Measurements from ENCODE around the gene CLIC1. TPM values are rescaled to one million over a fixed set of nuclear protein-coding genes. Genes with fewer than 3 reads are reported as not detected.
A peak's percentile ranks its signal among the peaks of the same experiment; 100 is the strongest.

Gene CLIC1
- total and polyA plus RNA-seq, 2 experiments from 2014 or later: 463 to 599 TPM

DNA sequence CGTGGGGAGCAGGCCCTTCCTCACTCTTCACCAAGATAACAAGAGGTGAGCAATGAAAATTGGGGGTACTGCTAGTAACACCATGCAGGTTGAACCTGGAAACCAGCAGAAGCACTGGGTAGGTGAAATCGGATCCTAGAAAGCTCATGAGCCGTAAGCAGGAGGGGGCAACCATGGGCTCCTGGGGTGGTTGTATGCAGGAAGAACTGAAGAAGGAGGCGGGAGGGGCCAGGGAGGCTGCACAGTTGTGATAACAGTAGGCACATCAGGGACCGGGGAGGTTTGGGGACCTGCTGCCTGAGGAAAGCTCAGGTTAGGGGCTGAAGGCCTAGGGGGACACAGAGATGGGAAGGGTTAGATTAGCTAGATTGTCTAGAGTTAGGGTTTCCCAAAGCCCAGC lies 49.8 kb downstream of the CLIC1 start:
- no peaks in the 10 kb centered on the region for H3K79me2 ChIP-seq
- H3K4me3 ChIP-seq: no peak overlapping the region
- H2AFZ ChIP-seq: no peak overlapping the region
- no peaks in the 10 kb centered on the region for H4K20me1 ChIP-seq (ENCODE audit: insufficient read depth, poor library complexity, severe bottlenecking)
- no peaks in the 10 kb centered on the region for H3K9me3 ChIP-seq (ENCODE audit: low read depth)
- H3K4me2 ChIP-seq: no peak overlapping the region
- 89% methylated on average over 5 of the region's 5 CpGs for WGBS (ENCODE audit: low lambda C conversion rate, missing lambda C conversion rate)
- no peaks in the 10 kb centered on the region for H3K27me3 ChIP-seq
- TF ChIP-seq EZH2 (IDR thresholded peaks at IDR 0.05; ENCODE audit: borderline replicate concordance) (no peak), EZH2phosphoT487 (IDR thresholded peaks at IDR 0.05; ENCODE audit: low read depth, severe bottlenecking, unreplicated experiment) (no peak)
- TF ChIP-seq, protein P1, sequence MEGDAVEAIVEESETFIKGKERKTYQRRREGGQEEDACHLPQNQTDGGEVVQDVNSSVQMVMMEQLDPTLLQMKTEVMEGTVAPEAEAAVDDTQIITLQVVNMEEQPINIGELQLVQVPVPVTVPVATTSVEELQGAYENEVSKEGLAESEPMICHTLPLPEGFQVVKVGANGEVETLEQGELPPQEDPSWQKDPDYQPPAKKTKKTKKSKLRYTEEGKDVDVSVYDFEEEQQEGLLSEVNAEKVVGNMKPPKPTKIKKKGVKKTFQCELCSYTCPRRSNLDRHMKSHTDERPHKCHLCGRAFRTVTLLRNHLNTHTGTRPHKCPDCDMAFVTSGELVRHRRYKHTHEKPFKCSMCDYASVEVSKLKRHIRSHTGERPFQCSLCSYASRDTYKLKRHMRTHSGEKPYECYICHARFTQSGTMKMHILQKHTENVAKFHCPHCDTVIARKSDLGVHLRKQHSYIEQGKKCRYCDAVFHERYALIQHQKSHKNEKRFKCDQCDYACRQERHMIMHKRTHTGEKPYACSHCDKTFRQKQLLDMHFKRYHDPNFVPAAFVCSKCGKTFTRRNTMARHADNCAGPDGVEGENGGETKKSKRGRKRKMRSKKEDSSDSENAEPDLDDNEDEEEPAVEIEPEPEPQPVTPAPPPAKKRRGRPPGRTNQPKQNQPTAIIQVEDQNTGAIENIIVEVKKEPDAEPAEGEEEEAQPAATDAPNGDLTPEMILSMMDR (IDR thresholded peaks at IDR 0.05; ENCODE audit: poor library complexity): no peak
- H3K36me3 ChIP-seq (replicated peaks; ENCODE audit: insufficient read depth, low read depth): no peaks in the 10 kb centered on the region
- H3K4me1 ChIP-seq (ENCODE audit: insufficient read depth): peaks cover 10% of the 10 kb centered on the region
- H3K9me2 ChIP-seq (replicated peaks; ENCODE audit: insufficient read depth): no peaks in the 10 kb centered on the region
- no peak overlapping the region for H3K27ac ChIP-seq
- DNase-seq (ENCODE audit: low spot score): no peak

DNA sequence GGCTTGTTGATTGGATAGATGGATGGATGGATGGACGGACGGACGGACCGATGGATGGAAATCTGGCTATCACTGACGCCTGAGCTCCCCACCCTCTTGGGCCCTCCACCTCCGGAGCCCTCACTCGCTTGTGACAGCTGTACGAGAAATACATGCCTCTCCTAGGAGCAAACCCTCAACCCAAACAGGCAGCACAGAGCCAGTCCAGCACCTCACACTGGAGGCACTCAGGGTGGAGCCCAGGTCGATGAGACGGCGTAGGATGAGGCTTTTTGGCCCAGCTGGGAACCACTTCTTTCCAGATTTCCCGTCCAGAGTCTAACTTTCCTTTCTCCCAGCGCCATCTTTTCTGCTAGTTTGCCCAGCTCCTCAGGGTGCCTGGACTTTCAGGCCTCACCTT lies 52.7 kb downstream of the CLIC1 start:
- Histone ChIP-seq H3K4me1 (ENCODE audit: insufficient read depth) (peaks cover 5% of the 10 kb centered on the region), H4K20me1 (ENCODE audit: insufficient read depth, poor library complexity, severe bottlenecking) (no peaks in the 10 kb centered on the region), H3K27me3 (no peaks in the 10 kb centered on the region), H3K9me3 (ENCODE audit: low read depth) (no peaks in the 10 kb centered on the region), H3K79me2 (no peaks in the 10 kb centered on the region), H3K36me3 (replicated peaks; ENCODE audit: insufficient read depth, low read depth) (no peaks in the 10 kb centered on the region), H3K4me3 (peak overlapping the region; percentile 12), H3K4me2 (peak overlapping the region; percentile 86), H3K27ac (peak overlapping the region; percentile 36), H2AFZ (peak overlapping the region; percentile 32), H3K9me2 (replicated peaks; ENCODE audit: insufficient read depth) (no peaks in the 10 kb centered on the region)
- DNase-seq (ENCODE audit: low spot score): no peak
- TF ChIP-seq, protein P1 (IDR thresholded peaks at IDR 0.05; ENCODE audit: poor library complexity): no peak
- TF ChIP-seq EZH2phosphoT487 (IDR thresholded peaks at IDR 0.05; ENCODE audit: low read depth, severe bottlenecking, unreplicated experiment) (no peak), EZH2 (IDR thresholded peaks at IDR 0.05; ENCODE audit: borderline replicate concordance) (no peak)
- 72% methylated on average over 13 of the region's 13 CpGs for WGBS (ENCODE audit: low lambda C conversion rate, missing lambda C conversion rate)

DNA sequence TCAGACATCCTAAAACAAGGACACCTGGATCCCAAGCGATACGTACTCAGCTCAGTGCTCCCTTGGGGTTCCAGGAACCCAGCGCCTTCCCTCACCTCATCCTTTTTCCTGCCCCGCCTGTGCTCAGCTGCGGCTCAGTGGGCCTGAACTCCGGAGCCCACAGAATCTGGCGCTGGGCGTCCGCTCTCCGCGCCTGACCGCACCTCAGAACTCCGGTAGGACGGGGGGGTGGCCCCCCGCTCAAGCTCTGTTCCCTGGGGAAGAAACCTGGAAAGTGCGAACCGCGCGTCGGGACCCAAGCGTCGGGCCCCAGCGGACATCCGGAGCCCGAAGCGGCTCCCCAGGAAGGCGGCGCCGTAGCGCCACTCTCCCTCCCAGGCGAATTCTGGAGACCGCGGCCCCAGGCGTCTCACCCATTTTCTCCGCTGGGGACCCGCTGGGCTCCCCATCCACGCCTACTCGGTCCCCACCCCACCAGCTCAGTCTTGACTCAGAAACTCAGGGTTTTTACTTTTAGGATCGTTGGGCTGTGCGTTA lies 55.1 kb downstream of the CLIC1 start:
- DNase-seq (ENCODE audit: low spot score): peak; percentile 68
- Histone ChIP-seq H3K27ac (peak overlapping the region; percentile 84), H4K20me1 (ENCODE audit: insufficient read depth, poor library complexity, severe bottlenecking) (no peaks in the 10 kb centered on the region), H3K4me1 (ENCODE audit: insufficient read depth) (peaks cover 5% of the 10 kb centered on the region), H3K4me3 (peak overlapping the region; percentile 39), H3K4me2 (peak overlapping the region; percentile 96), H2AFZ (peak overlapping the region; percentile 83), H3K36me3 (replicated peaks; ENCODE audit: insufficient read depth, low read depth) (no peaks in the 10 kb centered on the region), H3K27me3 (no peaks in the 10 kb centered on the region), H3K9me2 (replicated peaks; ENCODE audit: insufficient read depth) (no peaks in the 10 kb centered on the region), H3K9me3 (ENCODE audit: low read depth) (no peaks in the 10 kb centered on the region), H3K79me2 (no peaks in the 10 kb centered on the region)
- TF ChIP-seq, protein P1 (IDR thresholded peaks at IDR 0.05; ENCODE audit: poor library complexity): peak; percentile 8
- TF ChIP-seq EZH2 (IDR thresholded peaks at IDR 0.05; ENCODE audit: borderline replicate concordance): no peak
- TF ChIP-seq EZH2phosphoT487 (IDR thresholded peaks at IDR 0.05; ENCODE audit: low read depth, severe bottlenecking, unreplicated experiment): no peak
- WGBS (ENCODE audit: low lambda C conversion rate, missing lambda C conversion rate): 2% methylated on average over 34 of the region's 40 CpGs

Small RNA genes lying within 50 kb of the gene (microRNA-seq; reads per million reads assigned to microRNA genes)
- gene MIR4646: 5.4 reads per million, percentile 11 among the genes with 10 or more reads in this experiment

Small RNA genes lying within 50 kb of the gene (small RNA-seq; reads per million reads assigned to genes)
- not detected for gene LY6G6D
- gene MIR4646: not detected
- gene MSH5-SAPCD1: not detected
- gene RF00019: not detected
- gene RNU6-850P: not detected
- not detected for gene SAPCD1

Other genes with a start within 250 kb of the CLIC1 start
Only the 30 nearest of the 43 such genes appear.
- 0.63 TPM in 1 of 2 replicates, not detected in the other for gene TNF, start 161.0 kb downstream of the CLIC1 start, total RNA-seq
- 0.91 and 1.3 TPM in 2 replicates for gene TNF, start 161.0 kb downstream of the CLIC1 start, polyA plus RNA-seq
- gene LTB, start 154.1 kb downstream of the CLIC1 start, total RNA-seq: 2.4 and 4.0 TPM in 2 replicates
- 6.0 and 10.6 TPM in 2 replicates for gene LTB, start 154.1 kb downstream of the CLIC1 start, polyA plus RNA-seq
- gene LST1, start 150.3 kb downstream of the CLIC1 start, total RNA-seq: not detected in 2 replicates
- 1.5 and 2.4 TPM in 2 replicates for gene LST1, start 150.3 kb downstream of the CLIC1 start, polyA plus RNA-seq
- not detected in 2 replicates for gene NCR3, start 143.5 kb downstream of the CLIC1 start, total RNA-seq
- gene NCR3, start 143.5 kb downstream of the CLIC1 start, polyA plus RNA-seq: not detected in 2 replicates
- gene AIF1, start 121.3 kb downstream of the CLIC1 start, total RNA-seq: 4.1 and 4.6 TPM in 2 replicates
- 7.2 and 12.8 TPM in 2 replicates for gene AIF1, start 121.3 kb downstream of the CLIC1 start, polyA plus RNA-seq
- 29.8 and 50.2 TPM in 2 replicates for gene PRRC2A, start 115.8 kb downstream of the CLIC1 start, total RNA-seq
- 47.5 and 69.0 TPM in 2 replicates for gene PRRC2A, start 115.8 kb downstream of the CLIC1 start, polyA plus RNA-seq
- gene BAG6, start 83.9 kb downstream of the CLIC1 start, total RNA-seq: 113 and 148 TPM in 2 replicates
- 84.6 and 85.7 TPM in 2 replicates for gene BAG6, start 83.9 kb downstream of the CLIC1 start, polyA plus RNA-seq
- gene APOM, start 80.6 kb downstream of the CLIC1 start, total RNA-seq: 9.3 and 10.4 TPM in 2 replicates
- 28.2 and 40.7 TPM in 2 replicates for gene APOM, start 80.6 kb downstream of the CLIC1 start, polyA plus RNA-seq
- gene C6orf47, start 75.8 kb downstream of the CLIC1 start, total RNA-seq: 21.3 and 23.3 TPM in 2 replicates
- 19.8 and 25.4 TPM in 2 replicates for gene C6orf47, start 75.8 kb downstream of the CLIC1 start, polyA plus RNA-seq
- gene GPANK1, start 71.5 kb downstream of the CLIC1 start, total RNA-seq: 11.5 and 18.1 TPM in 2 replicates
- 18.5 and 23.8 TPM in 2 replicates for gene GPANK1, start 71.5 kb downstream of the CLIC1 start, polyA plus RNA-seq
- 155 and 185 TPM in 2 replicates for gene CSNK2B, start 70.5 kb downstream of the CLIC1 start, total RNA-seq
- 181 and 202 TPM in 2 replicates for gene CSNK2B, start 70.5 kb downstream of the CLIC1 start, polyA plus RNA-seq
- 2.2 and 5.3 TPM in 2 replicates for gene LY6G5B, start 66.6 kb downstream of the CLIC1 start, total RNA-seq
- gene LY6G5B, start 66.6 kb downstream of the CLIC1 start, polyA plus RNA-seq: 14.9 and 18.9 TPM in 2 replicates
- gene LY6G5C, start 55.5 kb downstream of the CLIC1 start, total RNA-seq: 0.32 TPM in 1 of 2 replicates, not detected in the other
- gene LY6G5C, start 55.5 kb downstream of the CLIC1 start, polyA plus RNA-seq: 0.63 and 5.0 TPM in 2 replicates
- gene ABHD16A, start 33.2 kb downstream of the CLIC1 start, total RNA-seq: 63.2 and 66.8 TPM in 2 replicates
- 81.3 and 94.7 TPM in 2 replicates for gene ABHD16A, start 33.2 kb downstream of the CLIC1 start, polyA plus RNA-seq
- not detected in 2 replicates for gene LY6G6F, start 29.7 kb downstream of the CLIC1 start, total RNA-seq
- not detected in 2 replicates for gene LY6G6F, start 29.7 kb downstream of the CLIC1 start, polyA plus RNA-seq
- gene LY6G6D, start 21.2 kb downstream of the CLIC1 start, total RNA-seq: 1.3 TPM in 1 of 2 replicates, not detected in the other
- gene LY6G6D, start 21.2 kb downstream of the CLIC1 start, polyA plus RNA-seq: 1.2 and 3.0 TPM in 2 replicates
- not detected in 2 replicates for gene LY6G6C, start 14.8 kb downstream of the CLIC1 start, total RNA-seq
- gene LY6G6C, start 14.8 kb downstream of the CLIC1 start, polyA plus RNA-seq: 0.30 and 0.39 TPM in 2 replicates
- gene MPIG6B, start 13.2 kb downstream of the CLIC1 start, total RNA-seq: not detected in 2 replicates
- 0.33 TPM in 1 of 2 replicates, not detected in the other for gene MPIG6B, start 13.2 kb downstream of the CLIC1 start, polyA plus RNA-seq
- gene DDAH2, start 7.2 kb downstream of the CLIC1 start, total RNA-seq: 93.8 and 108 TPM in 2 replicates
- gene DDAH2, start 7.2 kb downstream of the CLIC1 start, polyA plus RNA-seq: 137 and 157 TPM in 2 replicates
- 6.4 and 7.9 TPM in 2 replicates for gene MSH5, start 3.5 kb upstream of the CLIC1 start, total RNA-seq
- gene MSH5, start 3.5 kb upstream of the CLIC1 start, polyA plus RNA-seq: 4.9 and 8.5 TPM in 2 replicates
- gene SAPCD1, start 26.1 kb upstream of the CLIC1 start, total RNA-seq: 1.4 and 4.1 TPM in 2 replicates
- gene SAPCD1, start 26.1 kb upstream of the CLIC1 start, polyA plus RNA-seq: 1.8 and 2.0 TPM in 2 replicates
- 1.5 and 3.4 TPM in 2 replicates for gene VWA7, start 40.8 kb upstream of the CLIC1 start, total RNA-seq
- 2.8 and 5.2 TPM in 2 replicates for gene VWA7, start 40.8 kb upstream of the CLIC1 start, polyA plus RNA-seq
- 23.3 and 36.6 TPM in 2 replicates for gene VARS1, start 59.2 kb upstream of the CLIC1 start, total RNA-seq
- gene VARS1, start 59.2 kb upstream of the CLIC1 start, polyA plus RNA-seq: 51.0 and 59.6 TPM in 2 replicates
- 42.9 and 51.9 TPM in 2 replicates for gene LSM2, start 70.4 kb upstream of the CLIC1 start, total RNA-seq
- 48.7 and 57.9 TPM in 2 replicates for gene LSM2, start 70.4 kb upstream of the CLIC1 start, polyA plus RNA-seq
- gene HSPA1L, start 78.8 kb upstream of the CLIC1 start, total RNA-seq: 1.4 and 2.2 TPM in 2 replicates
- gene HSPA1L, start 78.8 kb upstream of the CLIC1 start, polyA plus RNA-seq: 1.0 and 2.7 TPM in 2 replicates
- gene HSPA1A, start 79.0 kb upstream of the CLIC1 start, total RNA-seq: 83.3 and 84.3 TPM in 2 replicates
- gene HSPA1A, start 79.0 kb upstream of the CLIC1 start, polyA plus RNA-seq: 50.0 and 82.2 TPM in 2 replicates
- gene HSPA1B, start 91.2 kb upstream of the CLIC1 start, total RNA-seq: 172 and 177 TPM in 2 replicates
- gene HSPA1B, start 91.2 kb upstream of the CLIC1 start, polyA plus RNA-seq: 82.1 and 111 TPM in 2 replicates
- 402 and 407 TPM in 2 replicates for gene NEU1, start 126.3 kb upstream of the CLIC1 start, total RNA-seq
- 331 and 388 TPM in 2 replicates for gene NEU1, start 126.3 kb upstream of the CLIC1 start, polyA plus RNA-seq
- 76.2 and 92.0 TPM in 2 replicates for gene SLC44A4, start 142.5 kb upstream of the CLIC1 start, total RNA-seq
- gene SLC44A4, start 142.5 kb upstream of the CLIC1 start, polyA plus RNA-seq: 73.5 and 90.8 TPM in 2 replicates
- 34.1 and 41.9 TPM in 2 replicates for gene EHMT2, start 161.2 kb upstream of the CLIC1 start, total RNA-seq
- 40.0 and 44.6 TPM in 2 replicates for gene EHMT2, start 161.2 kb upstream of the CLIC1 start, polyA plus RNA-seq